ENCODE data around the gene DIPK2A.

DNA sequence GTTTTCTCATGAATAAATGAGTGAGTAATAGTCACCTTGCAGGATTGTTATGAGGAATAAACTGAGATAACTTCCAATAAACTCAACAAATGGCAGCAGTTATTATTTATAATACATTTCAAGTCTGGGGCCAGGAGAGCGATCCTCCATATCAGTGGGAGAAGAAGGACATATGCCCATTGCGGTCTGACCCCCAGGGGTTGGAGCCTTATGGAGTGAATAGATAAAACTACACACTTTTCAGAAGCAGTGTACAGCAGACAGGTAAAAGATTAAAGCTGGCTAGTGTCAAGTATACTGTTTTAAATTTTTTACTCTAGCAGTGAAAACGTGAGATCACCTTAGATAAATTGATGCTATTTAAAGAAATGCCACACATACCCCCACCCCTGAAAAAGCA is 43.5 kb downstream of the DIPK2A start:
- TF ChIP-seq CTCF (IDR thresholded peaks at IDR 0.05; ENCODE audit: low read length), result no peak
- TF ChIP-seq EZH2 (IDR thresholded peaks at IDR 0.05; ENCODE audit: borderline replicate concordance, low read length), result no peak
